OCI-LY1 (cell line): ENCODE measurements around the gene CARD8.

Experiments used
- H2AFZ ChIP-seq: fragments of 200-600 bp; sonication (generic), shearing (Covaris generic); 2 replicates; pipeline ENCODE4 v1.6.0; 2014; ENCODE audit warnings: antibody characterized with exemption, mild to moderate bottlenecking, low read length
- H3F3A ChIP-seq: fragments of 200-600 bp; sonication (generic), shearing (Covaris generic); 2 replicates; pipeline ENCODE4 v1.6.0; 2014; ENCODE audit warnings: mild to moderate bottlenecking, antibody characterized with exemption, low read length, moderate library complexity; ENCODE audit not compliant: insufficient read depth
- H3K27ac ChIP-seq: fragments of 200-600 bp; sonication (generic); 2 replicates; pipeline ENCODE4 v1.5.1; 2014; ENCODE audit warnings: low read length, mixed run types, mild to moderate bottlenecking, low read depth; ENCODE audit not compliant: poor library complexity, severe bottlenecking
- H3K27me3 ChIP-seq: fragments of 200-600 bp; sonication (generic); 2 replicates; pipeline ENCODE4 v1.6.0; 2014; ENCODE audit warnings: antibody characterized with exemption, mild to moderate bottlenecking, low read length, moderate library complexity; ENCODE audit not compliant: insufficient read depth
- H3K36me3 ChIP-seq: fragments of 200-600 bp; sonication (generic); 2 replicates; pipeline ENCODE4 v1.6.1; 2014; ENCODE audit warnings: mild to moderate bottlenecking, antibody characterized with exemption, low read length, moderate library complexity, mixed read lengths; ENCODE audit not compliant: insufficient read depth
- H3K4me1 ChIP-seq: fragments of 200-600 bp; sonication (generic); 2 replicates; pipeline ENCODE4 v1.5.1; 2014; ENCODE audit warnings: mild to moderate bottlenecking, low read length, moderate library complexity; ENCODE audit not compliant: insufficient read depth, severe bottlenecking
- H3K4me2 ChIP-seq: fragments of 200-600 bp; sonication (generic), shearing (Covaris generic); 2 replicates; pipeline ENCODE4 v1.6.1; 2014; ENCODE audit warnings: low read length
- H3K4me3 ChIP-seq: fragments of 200-600 bp; sonication (generic); 2 replicates; pipeline ENCODE4 v1.5.1; 2014; ENCODE audit warnings: low read length, low read depth, mild to moderate bottlenecking, mixed read lengths; ENCODE audit not compliant: poor library complexity, severe bottlenecking
- H3K79me2 ChIP-seq: fragments of 200-600 bp; shearing (Covaris generic); 2 replicates; pipeline ENCODE4 v1.6.1; 2016; ENCODE audit warnings: mixed run types, low read length, mixed read lengths; ENCODE audit not compliant: insufficient read depth
- H3K9ac ChIP-seq: fragments of 200-600 bp; sonication (generic), shearing (Covaris generic); 2 replicates; pipeline ENCODE4 v1.6.1; 2014; ENCODE audit warnings: mild to moderate bottlenecking, low read length, mixed read lengths
- H3K9me2 ChIP-seq: fragments of 200-600 bp; sonication (generic), shearing (Covaris generic); 2 replicates; pipeline ENCODE4 v1.6.1; 2014; ENCODE audit warnings: low read depth, mild to moderate bottlenecking, low read length, mixed read lengths
- H3K9me3 ChIP-seq: fragments of 200-600 bp; shearing (Covaris generic); 2 replicates; pipeline ENCODE4 v1.6.1; 2014; ENCODE audit warnings: low read length, mixed read lengths
- H4K20me1 ChIP-seq: fragments of 200-600 bp; sonication (generic), shearing (Covaris generic); 2 replicates; pipeline ENCODE4 v1.6.0; 2016; ENCODE audit warnings: mild to moderate bottlenecking, low read length; ENCODE audit not compliant: insufficient read depth
- EZH2 ChIP-seq: fragments of 200-600 bp; sonication (generic), shearing (Covaris generic); IDR thresholded peaks from 2 replicates; pipeline ENCODE4 v1.8.0; 2017; ENCODE audit warnings: borderline replicate concordance, mixed run types, mild to moderate bottlenecking, antibody characterized with exemption, low read length, moderate library complexity, mixed read lengths
- TF ChIP-seq, protein P1 (sequence below): fragments of 200-600 bp; sonication (generic), shearing (Covaris generic); IDR thresholded peaks from 2 replicates; pipeline ENCODE4 v1.5.1; 2017; ENCODE audit warnings: mild to moderate bottlenecking, antibody characterized with exemption, low read length, moderate library complexity, mixed read lengths

CARD8 gene

DNA sequence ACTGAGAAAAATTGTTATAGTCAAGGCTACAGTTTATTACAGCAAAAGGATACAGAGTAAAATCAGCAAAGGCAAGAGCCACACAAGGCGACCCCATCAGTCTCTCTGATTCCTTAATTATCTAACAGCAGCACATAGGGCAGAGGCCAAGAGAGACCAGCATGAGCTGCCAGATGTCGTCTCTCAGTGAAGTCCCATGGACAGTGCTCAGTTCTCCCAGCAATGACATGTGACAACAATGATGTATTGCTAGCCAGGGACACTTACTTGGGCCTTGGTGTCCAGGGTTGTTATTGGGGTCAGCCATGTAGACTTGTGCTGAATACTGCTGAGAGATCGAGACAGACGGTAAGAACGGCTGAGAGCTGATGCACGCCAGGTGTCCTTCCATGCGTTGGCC is 63.0 kb downstream of the CARD8 start:
- Histone ChIP-seq H3F3A (no peaks in the 10 kb centered on the region), H3K9ac (no peak overlapping the region), H3K4me2 (no peak overlapping the region), H3K79me2 (no peaks in the 10 kb centered on the region), H3K27me3 (no peaks in the 10 kb centered on the region), H3K9me2 (no peaks in the 10 kb centered on the region), H3K27ac (no peak overlapping the region), H3K36me3 (peaks cover 6% of the 10 kb centered on the region), H3K9me3 (no peaks in the 10 kb centered on the region), H3K4me3 (no peak overlapping the region), H3K4me1 (peaks cover 16% of the 10 kb centered on the region), H4K20me1 (no peaks in the 10 kb centered on the region), H2AFZ (no peak overlapping the region)
- TF ChIP-seq, protein P1, sequence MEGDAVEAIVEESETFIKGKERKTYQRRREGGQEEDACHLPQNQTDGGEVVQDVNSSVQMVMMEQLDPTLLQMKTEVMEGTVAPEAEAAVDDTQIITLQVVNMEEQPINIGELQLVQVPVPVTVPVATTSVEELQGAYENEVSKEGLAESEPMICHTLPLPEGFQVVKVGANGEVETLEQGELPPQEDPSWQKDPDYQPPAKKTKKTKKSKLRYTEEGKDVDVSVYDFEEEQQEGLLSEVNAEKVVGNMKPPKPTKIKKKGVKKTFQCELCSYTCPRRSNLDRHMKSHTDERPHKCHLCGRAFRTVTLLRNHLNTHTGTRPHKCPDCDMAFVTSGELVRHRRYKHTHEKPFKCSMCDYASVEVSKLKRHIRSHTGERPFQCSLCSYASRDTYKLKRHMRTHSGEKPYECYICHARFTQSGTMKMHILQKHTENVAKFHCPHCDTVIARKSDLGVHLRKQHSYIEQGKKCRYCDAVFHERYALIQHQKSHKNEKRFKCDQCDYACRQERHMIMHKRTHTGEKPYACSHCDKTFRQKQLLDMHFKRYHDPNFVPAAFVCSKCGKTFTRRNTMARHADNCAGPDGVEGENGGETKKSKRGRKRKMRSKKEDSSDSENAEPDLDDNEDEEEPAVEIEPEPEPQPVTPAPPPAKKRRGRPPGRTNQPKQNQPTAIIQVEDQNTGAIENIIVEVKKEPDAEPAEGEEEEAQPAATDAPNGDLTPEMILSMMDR, result no peak
- no peak for TF ChIP-seq EZH2

GRCh38 chr19:48190885-48191284 is 64.8 kb downstream of the CARD8 start:
- H2AFZ ChIP-seq, result no peak overlapping the region
- no peaks in the 10 kb centered on the region for H4K20me1 ChIP-seq
- peak overlapping the region; percentile 68 for H3K27ac ChIP-seq
- H3K36me3 ChIP-seq, result peaks cover 6% of the 10 kb centered on the region
- H3K4me3 ChIP-seq, result no peak overlapping the region
- no peaks in the 10 kb centered on the region for H3K27me3 ChIP-seq
- TF ChIP-seq, protein P1, result no peak
- TF ChIP-seq EZH2, result no peak
- peak overlapping the region; percentile 12; the same call in 1 of the 2 replicates for H3K9ac ChIP-seq
- peak overlapping the region; percentile 39; the same call in 1 of the 2 replicates for H3K4me2 ChIP-seq
- no peaks in the 10 kb centered on the region for H3F3A ChIP-seq
- H3K9me2 ChIP-seq, result no peaks in the 10 kb centered on the region
- no peaks in the 10 kb centered on the region for H3K9me3 ChIP-seq
- H3K4me1 ChIP-seq, result peaks cover 29% of the 10 kb centered on the region
- no peaks in the 10 kb centered on the region for H3K79me2 ChIP-seq

- H3K27ac ChIP-seq, result peak overlapping the region; percentile 68
- TF ChIP-seq, protein P1, result peak; percentile 70
- TF ChIP-seq EZH2, result no peak
- no peaks in the 10 kb centered on the region for H4K20me1 ChIP-seq
- H2AFZ ChIP-seq, result no peak overlapping the region
- H3K9me2 ChIP-seq, result no peaks in the 10 kb centered on the region
- no peaks in the 10 kb centered on the region for H3F3A ChIP-seq
- peak overlapping the region; percentile 12; the same call in 1 of the 2 replicates for H3K9ac ChIP-seq
- H3K36me3 ChIP-seq, result peaks cover 6% of the 10 kb centered on the region
- peak overlapping the region; percentile 23 for H3K4me3 ChIP-seq
- peak overlapping the region; percentile 39; the same call in 1 of the 2 replicates for H3K4me2 ChIP-seq
- peaks cover 34% of the 10 kb centered on the region for H3K4me1 ChIP-seq
- no peaks in the 10 kb centered on the region for H3K27me3 ChIP-seq
- no peaks in the 10 kb centered on the region for H3K9me3 ChIP-seq
- no peaks in the 10 kb centered on the region for H3K79me2 ChIP-seq
Observed at GRCh38 chr19:48190288-48190884, 65.3 kb downstream of the CARD8 start.
